GM10266 (cell line): Measurements from ENCODE around the gene ZNF462.

Experiments used
- DNase-seq: peaks from one replicate; pipeline ENCODE4 v3.0.0; 2012; ENCODE audit errors: extremely low spot score
- TF ChIP-seq, protein P1 (sequence below): IDR thresholded peaks from 2 replicates; pipeline ENCODE4 v1.5.1; 2012; ENCODE audit warnings: mild to moderate bottlenecking, low read depth; ENCODE audit not compliant: control insufficient read depth, insufficient read depth; ENCODE audit errors: missing control alignments

The ZNF462 gene

DNA sequence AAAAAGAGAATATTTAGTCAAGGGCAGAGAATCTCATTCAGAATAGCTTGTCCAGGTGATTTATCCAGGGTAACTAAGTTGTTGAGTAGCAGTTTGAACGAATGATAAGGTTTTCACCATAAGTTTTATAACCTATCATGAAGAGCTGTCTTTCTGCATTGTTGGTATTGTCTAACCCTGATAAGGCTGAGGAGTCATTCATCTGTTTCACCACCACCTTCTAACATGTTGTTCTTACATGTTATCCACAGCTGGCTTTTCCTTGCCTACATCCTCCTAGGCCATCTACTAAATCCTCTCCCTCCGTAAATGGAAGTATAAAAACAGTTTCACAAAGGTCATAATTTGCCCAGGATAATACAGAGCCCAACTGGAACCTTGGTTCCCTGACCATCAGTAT, 24.1 kb downstream of the ZNF462 start:
- DNase-seq = no peak

DNA sequence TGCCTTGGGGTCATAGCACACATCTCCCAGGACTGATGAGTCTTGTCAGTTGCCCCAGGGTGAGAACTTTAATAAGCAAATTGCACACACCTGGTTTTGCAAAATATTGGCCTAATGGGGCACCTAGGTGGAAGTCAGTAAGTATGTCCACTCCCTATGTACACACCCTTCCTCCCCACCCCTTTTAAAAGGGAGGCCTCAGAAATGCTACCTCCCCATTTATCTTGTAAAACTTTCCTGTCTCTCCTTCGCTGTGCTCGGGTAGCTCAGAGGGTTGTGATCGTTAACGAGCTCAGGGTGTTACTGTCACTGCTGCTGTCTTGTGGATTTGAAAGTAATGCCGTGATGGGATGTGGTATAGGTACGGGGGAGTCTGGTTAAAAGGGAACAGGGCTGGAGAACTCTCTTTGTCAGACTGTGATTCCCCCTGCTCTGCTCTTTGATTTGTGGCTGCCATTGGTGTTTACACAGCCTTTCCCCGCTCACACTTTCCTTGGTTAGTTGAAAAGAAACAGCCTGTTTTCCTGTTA, 26.2 kb downstream of the ZNF462 start:
- TF ChIP-seq, protein P1, sequence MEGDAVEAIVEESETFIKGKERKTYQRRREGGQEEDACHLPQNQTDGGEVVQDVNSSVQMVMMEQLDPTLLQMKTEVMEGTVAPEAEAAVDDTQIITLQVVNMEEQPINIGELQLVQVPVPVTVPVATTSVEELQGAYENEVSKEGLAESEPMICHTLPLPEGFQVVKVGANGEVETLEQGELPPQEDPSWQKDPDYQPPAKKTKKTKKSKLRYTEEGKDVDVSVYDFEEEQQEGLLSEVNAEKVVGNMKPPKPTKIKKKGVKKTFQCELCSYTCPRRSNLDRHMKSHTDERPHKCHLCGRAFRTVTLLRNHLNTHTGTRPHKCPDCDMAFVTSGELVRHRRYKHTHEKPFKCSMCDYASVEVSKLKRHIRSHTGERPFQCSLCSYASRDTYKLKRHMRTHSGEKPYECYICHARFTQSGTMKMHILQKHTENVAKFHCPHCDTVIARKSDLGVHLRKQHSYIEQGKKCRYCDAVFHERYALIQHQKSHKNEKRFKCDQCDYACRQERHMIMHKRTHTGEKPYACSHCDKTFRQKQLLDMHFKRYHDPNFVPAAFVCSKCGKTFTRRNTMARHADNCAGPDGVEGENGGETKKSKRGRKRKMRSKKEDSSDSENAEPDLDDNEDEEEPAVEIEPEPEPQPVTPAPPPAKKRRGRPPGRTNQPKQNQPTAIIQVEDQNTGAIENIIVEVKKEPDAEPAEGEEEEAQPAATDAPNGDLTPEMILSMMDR = no peak
- DNase-seq = no peak

More for the DNA sequence above, 24.1 kb downstream of the ZNF462 start:
- TF ChIP-seq, protein P1 = no peak

DNA sequence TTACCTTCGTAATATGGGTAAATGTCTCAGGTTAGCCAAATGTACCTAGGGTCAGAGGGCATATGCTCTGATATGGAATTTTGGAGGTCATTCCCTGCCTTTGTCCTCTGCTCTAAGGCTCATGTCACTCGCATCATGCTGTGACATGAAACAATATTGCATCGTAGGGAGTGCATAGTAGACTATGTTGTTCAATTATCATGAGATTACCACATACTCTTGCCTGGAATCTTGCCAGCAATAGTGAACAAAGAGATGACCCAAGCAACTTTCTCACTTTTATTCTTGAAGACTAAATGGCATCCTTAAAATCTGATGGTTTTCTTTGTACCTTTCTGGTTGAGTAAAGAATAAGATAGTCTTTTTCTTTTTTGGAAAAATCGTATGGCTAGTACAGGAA, 27.6 kb downstream of the ZNF462 start:
- DNase-seq = no peak
- TF ChIP-seq, protein P1 = no peak

DNA sequence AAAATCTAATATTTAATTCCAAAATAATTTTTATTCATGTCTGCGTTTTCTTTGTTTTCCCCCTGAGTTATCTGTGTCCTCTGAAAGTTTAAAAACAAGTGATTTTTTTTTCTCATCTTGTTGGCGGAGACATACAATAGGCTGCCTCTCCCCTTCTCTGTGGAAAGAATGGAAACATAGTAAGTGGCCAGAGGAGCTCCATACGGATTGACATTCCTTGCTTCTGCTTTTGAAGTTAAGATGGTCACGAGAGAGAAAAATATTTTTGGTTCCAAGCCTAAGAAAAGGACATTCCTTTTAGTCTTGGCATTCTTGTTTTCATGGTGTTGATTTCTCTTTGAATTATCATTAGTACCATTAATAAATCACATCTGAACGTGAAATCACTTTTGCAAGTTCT, 28.3 kb downstream of the ZNF462 start:
- no peak for DNase-seq
- TF ChIP-seq, protein P1 = no peak

DNA sequence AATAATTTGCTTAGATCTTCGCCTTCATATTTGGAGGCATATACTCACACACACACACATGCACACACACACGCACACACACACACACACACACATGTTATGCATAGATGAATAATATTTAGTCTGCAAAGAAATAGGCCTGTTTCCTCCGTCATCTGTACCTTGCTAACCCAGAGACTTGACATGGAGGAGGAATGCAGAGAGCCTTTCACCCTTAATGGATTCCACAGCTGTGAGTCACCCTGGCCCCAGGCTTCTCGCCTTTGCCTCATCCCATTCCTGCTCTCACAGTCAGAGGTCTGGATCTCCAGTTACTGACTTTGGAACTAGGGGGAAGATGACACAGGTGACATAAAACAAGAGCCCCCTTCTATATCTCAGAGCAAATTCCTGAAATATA, 29.7 kb downstream of the ZNF462 start:
- DNase-seq = no peak

DNA sequence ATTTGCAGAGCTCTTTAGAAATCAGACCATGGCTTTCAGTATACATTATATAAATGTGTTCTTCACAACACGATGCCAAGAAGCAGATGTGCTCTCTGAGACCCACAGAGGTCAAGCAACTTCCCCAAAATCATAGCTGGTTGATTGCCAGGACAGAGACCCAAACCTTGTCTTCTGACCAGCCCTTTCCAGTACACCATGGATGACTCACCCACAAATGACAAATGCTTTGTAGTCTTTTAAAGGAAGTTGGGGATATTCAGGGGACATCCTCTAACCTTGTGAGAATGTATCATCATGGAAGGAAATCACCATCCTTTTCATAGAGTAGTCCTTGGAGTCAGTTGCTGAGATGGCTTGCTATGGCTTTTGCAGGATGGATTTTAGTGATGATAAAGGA, 30.1 kb downstream of the ZNF462 start:
- no peak for DNase-seq
- TF ChIP-seq, protein P1 = no peak

More for the DNA sequence above, 29.7 kb downstream of the ZNF462 start:
- TF ChIP-seq, protein P1 = no peak

DNA sequence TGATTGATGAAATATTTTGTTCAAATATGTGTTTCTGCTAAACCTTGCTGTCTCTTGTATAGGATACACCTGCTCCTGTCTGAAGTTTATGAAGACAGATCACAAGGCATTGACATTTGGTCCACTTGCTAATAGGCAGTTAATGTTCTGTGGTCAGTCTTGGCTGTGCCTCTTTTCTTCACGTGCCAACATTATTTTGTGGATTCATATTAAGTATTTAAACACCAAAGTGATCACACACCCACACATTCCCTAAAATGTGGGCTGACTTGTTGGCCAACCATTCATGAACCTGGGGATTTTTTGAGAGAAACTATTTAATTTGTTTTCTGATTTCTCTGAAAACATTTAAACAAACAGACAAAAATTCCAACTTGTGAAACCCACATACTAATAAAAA, 33.7 kb downstream of the ZNF462 start:
- TF ChIP-seq, protein P1 = no peak
- no peak for DNase-seq
